GM12865 (cell line): ENCODE measurements around the gene CRB1.

ENCODE experiments used
- DNase-seq: peaks from one replicate; pipeline ENCODE4 v3.0.0; 2010; ENCODE audit warnings: low read depth
- H3K4me3 ChIP-seq: 2 replicates; pipeline ENCODE4 v1.5.1; 2011; ENCODE audit warnings: mild to moderate bottlenecking, low read depth, low read length, control low read depth
- TF ChIP-seq, protein P1 (sequence below): IDR thresholded peaks from 2 replicates; pipeline ENCODE4 v1.5.1; 2011; ENCODE audit warnings: low read length, control low read depth, low read depth, inconsistent platforms; ENCODE audit not compliant: insufficient read depth; ENCODE audit errors: missing control alignments

Gene CRB1

DNA sequence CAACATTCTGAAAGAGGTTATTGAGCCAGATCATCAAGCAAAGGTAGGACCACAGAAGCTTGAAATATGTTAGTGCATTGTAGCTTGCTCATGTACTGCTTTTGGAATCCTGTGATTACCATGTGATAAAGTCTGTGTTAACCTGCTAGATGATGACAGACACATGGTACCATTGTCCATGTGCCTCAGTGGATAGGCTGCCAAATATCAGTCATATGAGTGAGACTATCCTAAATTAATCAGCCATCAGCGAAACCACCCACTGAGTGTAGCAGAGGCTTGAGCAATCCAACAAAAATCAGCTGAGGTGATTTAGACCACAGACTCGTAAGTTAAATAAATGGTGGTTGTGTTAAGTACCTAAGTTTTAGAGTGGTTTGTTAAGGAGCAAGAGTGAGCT is 32.7 kb upstream of the CRB1 start:
- TF ChIP-seq, protein P1, sequence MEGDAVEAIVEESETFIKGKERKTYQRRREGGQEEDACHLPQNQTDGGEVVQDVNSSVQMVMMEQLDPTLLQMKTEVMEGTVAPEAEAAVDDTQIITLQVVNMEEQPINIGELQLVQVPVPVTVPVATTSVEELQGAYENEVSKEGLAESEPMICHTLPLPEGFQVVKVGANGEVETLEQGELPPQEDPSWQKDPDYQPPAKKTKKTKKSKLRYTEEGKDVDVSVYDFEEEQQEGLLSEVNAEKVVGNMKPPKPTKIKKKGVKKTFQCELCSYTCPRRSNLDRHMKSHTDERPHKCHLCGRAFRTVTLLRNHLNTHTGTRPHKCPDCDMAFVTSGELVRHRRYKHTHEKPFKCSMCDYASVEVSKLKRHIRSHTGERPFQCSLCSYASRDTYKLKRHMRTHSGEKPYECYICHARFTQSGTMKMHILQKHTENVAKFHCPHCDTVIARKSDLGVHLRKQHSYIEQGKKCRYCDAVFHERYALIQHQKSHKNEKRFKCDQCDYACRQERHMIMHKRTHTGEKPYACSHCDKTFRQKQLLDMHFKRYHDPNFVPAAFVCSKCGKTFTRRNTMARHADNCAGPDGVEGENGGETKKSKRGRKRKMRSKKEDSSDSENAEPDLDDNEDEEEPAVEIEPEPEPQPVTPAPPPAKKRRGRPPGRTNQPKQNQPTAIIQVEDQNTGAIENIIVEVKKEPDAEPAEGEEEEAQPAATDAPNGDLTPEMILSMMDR = no peak
- no peak overlapping the region for H3K4me3 ChIP-seq
- DNase-seq = no peak

DNA sequence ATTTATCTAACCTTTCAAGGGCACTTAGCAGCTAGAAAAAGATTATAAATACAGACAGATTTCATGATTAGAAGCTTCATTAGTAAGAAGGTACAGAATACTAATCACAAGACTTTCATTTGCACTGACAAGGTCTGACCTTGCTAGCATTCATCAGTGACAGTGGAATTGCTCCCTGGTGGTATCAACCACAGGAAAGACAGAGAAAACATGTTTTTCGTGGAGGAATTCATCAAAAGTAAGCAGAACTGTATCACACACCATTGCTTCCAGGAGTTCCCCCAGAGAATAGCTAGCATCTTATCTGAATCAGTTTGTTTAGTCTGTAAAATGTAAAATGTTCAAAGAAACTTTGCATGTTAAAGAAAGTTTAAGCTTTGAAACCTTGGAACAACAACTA is 20.6 kb upstream of the CRB1 start:
- no peak for DNase-seq
- TF ChIP-seq, protein P1 = no peak
- no peak overlapping the region for H3K4me3 ChIP-seq

DNA sequence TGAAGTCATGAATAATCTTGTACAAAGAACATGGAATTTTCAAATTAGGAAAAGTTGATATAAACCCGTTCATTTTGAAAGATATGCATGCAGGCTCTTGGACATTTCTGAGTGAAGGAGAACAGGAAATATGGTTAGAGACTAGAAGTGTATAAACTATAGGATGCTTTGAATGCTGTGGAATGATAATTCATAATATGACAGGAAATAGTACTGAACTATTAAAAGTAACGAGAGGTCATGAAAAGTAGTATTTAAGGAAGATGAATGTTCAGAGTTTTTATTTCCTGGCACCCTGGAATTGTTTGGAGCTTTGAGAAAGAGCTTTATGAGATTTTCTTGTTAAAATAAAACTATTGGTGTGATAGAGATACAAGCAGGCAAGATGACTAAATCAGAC is 18.7 kb upstream of the CRB1 start:
- TF ChIP-seq, protein P1 = no peak
- DNase-seq = no peak
- H3K4me3 ChIP-seq = no peak overlapping the region

DNA sequence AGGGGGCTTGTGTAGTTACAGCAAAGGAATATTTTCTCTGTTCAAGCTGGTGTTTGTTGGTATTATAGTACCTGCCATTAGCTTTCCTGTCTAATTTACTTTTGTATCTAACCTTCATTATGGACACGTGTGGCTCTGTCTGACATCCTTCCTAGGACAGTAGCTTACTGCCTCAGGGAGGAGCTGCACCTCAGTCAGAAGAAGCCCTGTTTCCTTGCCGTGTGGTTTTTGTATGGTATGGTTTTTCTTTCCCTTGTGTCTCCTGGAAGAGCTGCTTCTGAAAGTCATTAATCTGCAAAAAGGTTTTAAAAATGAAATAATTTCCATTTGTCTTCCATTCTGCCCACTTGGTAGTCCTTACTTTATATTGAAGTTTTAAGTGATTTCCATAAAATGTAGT is 17.4 kb upstream of the CRB1 start:
- TF ChIP-seq, protein P1 = no peak
- no peak overlapping the region for H3K4me3 ChIP-seq
- DNase-seq = no peak

DNA sequence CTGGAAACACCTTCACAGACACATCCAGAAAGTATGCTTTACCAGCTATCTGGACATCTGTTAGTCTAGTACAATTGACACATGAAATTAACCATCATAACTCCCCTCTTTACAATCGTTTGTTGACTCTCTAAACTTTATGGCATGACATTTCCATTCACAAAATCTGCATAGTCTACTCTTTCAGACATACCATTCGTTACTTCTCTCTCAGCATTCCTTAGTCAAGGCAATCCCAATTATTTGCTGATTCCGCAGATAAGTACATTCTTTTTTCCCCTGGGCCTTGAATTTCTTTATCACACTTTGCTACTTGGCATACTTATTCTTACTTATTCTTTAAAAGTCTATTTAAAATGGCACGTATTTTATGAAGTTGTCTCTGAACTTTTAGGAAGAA is 15.1 kb upstream of the CRB1 start:
- no peak for DNase-seq
- no peak overlapping the region for H3K4me3 ChIP-seq
- TF ChIP-seq, protein P1 = no peak

DNA sequence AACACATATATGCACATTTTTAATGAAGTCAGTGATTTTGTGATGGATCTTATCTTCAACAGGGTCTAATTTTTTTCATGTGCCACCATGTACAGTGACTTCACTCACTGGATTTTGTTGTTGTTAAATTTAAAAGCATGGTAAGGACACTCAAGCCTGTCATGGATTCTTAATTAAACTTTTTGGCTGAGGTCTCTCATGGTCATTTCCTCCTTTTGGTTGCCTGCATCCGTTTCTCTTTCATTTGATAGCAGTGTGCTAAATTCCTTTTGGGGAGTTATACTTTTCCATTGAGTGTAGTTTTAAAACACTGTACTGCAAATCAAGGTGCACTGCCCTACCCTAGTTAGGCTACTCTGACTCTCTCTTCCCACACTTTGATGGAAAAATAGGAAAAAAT is 13.2 kb upstream of the CRB1 start:
- TF ChIP-seq, protein P1 = no peak
- H3K4me3 ChIP-seq = no peak overlapping the region
- DNase-seq = no peak

DNA sequence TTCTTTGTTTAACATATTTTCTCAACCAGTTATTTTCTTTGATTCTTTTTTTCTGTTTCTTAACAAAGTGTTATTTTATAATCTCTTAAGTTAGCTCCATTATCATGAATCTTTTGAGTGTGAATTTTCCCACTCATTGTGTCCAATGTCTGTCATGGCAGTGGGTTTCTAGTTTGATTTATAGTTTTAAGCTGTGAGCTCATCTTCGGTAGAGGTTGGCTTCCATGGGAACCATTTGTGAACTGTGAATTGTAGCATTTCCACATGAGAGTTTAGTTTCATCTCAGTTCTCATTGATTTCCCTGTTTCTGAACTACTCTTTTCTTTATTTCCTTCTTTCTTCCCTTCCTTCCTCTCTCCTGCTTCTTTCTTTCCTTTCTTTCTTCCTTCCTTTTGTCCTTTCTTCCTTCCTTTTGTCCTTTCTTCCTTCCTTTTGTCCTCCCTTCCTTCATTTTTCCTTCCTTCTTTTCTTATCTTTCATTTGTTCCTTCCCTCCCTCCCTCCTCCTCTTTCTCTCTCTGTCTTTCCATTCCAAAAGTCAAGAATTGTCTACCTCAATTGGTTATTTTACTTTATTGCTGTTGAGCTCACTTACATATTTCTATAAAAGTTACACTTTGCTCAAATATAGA is 3.0 kb upstream of the CRB1 start:
- no peak for DNase-seq
- TF ChIP-seq, protein P1 = no peak
- no peak overlapping the region for H3K4me3 ChIP-seq
